Mesothelial cell of epicardium (in vitro differentiated cells): ENCODE results near the gene VWCE. TPM values are rescaled to one million over a fixed set of nuclear protein-coding genes. Genes with fewer than 3 reads are reported as not detected.

Source experiments
- DNase-seq, 2 experiments: peaks; one replicate each; pipeline ENCODE4 v3.0.0; 2021; ENCODE audit warnings: low spot score in 2 of 2; ENCODE audit not compliant: unreplicated experiment in 2 of 2
- H3K27ac Mint-ChIP-seq: 2 replicates; pipeline ENCODE4 v1.8.0; 2021; ENCODE audit warnings: mixed read lengths
- H3K27me3 Mint-ChIP-seq: 2 replicates; pipeline ENCODE4 v1.8.0; 2021; ENCODE audit warnings: low read depth, mixed read lengths
- H3K36me3 Mint-ChIP-seq: 2 replicates; pipeline ENCODE4 v1.8.0; 2021; ENCODE audit warnings: mixed read lengths
- H3K4me1 Mint-ChIP-seq: 2 replicates; pipeline ENCODE4 v1.8.0; 2021; ENCODE audit warnings: mixed read lengths
- H3K4me3 Mint-ChIP-seq: 2 replicates; pipeline ENCODE4 v1.8.0; 2021; ENCODE audit warnings: mild to moderate bottlenecking, moderate library complexity, mixed read lengths
- H3K9me3 Mint-ChIP-seq: 2 replicates; pipeline ENCODE4 v1.8.0; 2021; ENCODE audit warnings: mixed read lengths
- CTCF ChIP-seq: fragments of 200-600 bp; sonication (generic); IDR thresholded peaks from one replicate; pipeline ENCODE4 v1.5.0; 2021; ENCODE audit warnings: antibody characterized with exemption; ENCODE audit not compliant: unreplicated experiment
- total RNA-seq: library from RNA; stranded (reverse); gene quantifications from 3 replicates; pipeline ENCODE4 v1.2.1, GENCODE V29; 2021

Gene VWCE
- total RNA-seq, 1 donor from 2014 or later = 8.7 TPM

GRCh38 chr11:61297341-61297740 is 2.2 kb upstream of the VWCE start:
- Mint-ChIP-seq H3K27ac (peak overlapping the region; percentile 32), H3K4me3 (peak overlapping the region; percentile 2), H3K36me3 (peaks cover 32% of the 10 kb centered on the region), H3K27me3 (peaks cover 13% of the 10 kb centered on the region), H3K9me3 (no peaks in the 10 kb centered on the region), H3K4me1 (peaks cover 11% of the 10 kb centered on the region)
- DNase-seq = no peak
- no peak for TF ChIP-seq CTCF

GRCh38 chr11:61295596-61295926 is 445 bp upstream of the VWCE start:
- Mint-ChIP-seq H3K4me3 (peak overlapping the region; percentile 46), H3K36me3 (peaks cover 21% of the 10 kb centered on the region), H3K9me3 (no peaks in the 10 kb centered on the region), H3K27ac (no peak overlapping the region), H3K4me1 (peaks cover 11% of the 10 kb centered on the region), H3K27me3 (peaks cover 20% of the 10 kb centered on the region)
- TF ChIP-seq CTCF = no peak
- DNase-seq = no peak

- peaks cover 11% of the 10 kb centered on the region for H3K4me1 Mint-ChIP-seq
- no peak overlapping the region for H3K27ac Mint-ChIP-seq
- H3K9me3 Mint-ChIP-seq = no peaks in the 10 kb centered on the region
- H3K4me3 Mint-ChIP-seq = peak overlapping the region; percentile 74
- H3K27me3 Mint-ChIP-seq = peaks cover 20% of the 10 kb centered on the region
- peak in 1 of 2 experiments; percentile 64 for DNase-seq
- no peak for TF ChIP-seq CTCF
- peaks cover 13% of the 10 kb centered on the region for H3K36me3 Mint-ChIP-seq
Measured at GRCh38 chr11:61293867-61294716, 1.0 kb downstream of the VWCE start.

GRCh38 chr11:61292356-61292755 is 2.8 kb downstream of the VWCE start:
- Mint-ChIP-seq H3K27me3 (peaks cover 20% of the 10 kb centered on the region), H3K36me3 (peaks cover 6% of the 10 kb centered on the region), H3K4me3 (peak overlapping the region; percentile 20), H3K9me3 (no peaks in the 10 kb centered on the region), H3K4me1 (peaks cover 8% of the 10 kb centered on the region), H3K27ac (no peak overlapping the region)
- no peak for DNase-seq
- TF ChIP-seq CTCF = no peak

GRCh38 chr11:61290905-61291690 is 4.0 kb downstream of the VWCE start:
- Mint-ChIP-seq H3K27me3 (peaks cover 20% of the 10 kb centered on the region), H3K9me3 (no peaks in the 10 kb centered on the region), H3K4me1 (peaks cover 8% of the 10 kb centered on the region), H3K27ac (no peak overlapping the region), H3K36me3 (peaks cover 1% of the 10 kb centered on the region), H3K4me3 (no peak overlapping the region)
- no peak for DNase-seq
- TF ChIP-seq CTCF = no peak
